Measurements from ENCODE around the gene MUC6. TPM values are rescaled to one million over a fixed set of nuclear protein-coding genes. Genes with fewer than 3 reads are reported as not detected.

The MUC6 gene
- total RNA-seq, 2 donors from 2014 or later: not detected

DNA sequence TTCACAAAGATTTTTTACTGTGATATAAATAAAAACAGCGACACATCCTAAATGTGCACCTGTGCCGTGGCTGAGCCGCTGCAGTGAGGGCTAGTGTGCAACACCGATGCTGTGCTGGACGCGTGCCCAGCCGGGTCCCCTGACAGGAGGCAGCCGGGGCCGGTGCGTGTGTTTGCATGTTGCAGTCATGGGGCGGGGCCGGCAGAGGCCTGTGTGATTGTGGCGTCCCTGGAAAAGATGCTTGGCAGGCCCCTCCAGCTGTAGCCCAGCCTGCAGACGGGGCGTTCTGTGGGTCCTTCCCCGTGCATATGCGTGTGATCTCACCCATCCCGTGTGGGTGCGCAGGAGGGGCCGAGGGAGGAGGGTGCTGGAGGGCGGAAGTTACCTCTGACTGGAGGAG lies 30.6 kb downstream of the MUC6 start:
- intact Hi-C loops (cut with DNase I): no loop called here
- no peak for DNase-seq
- ATAC-seq: no peak

DNA sequence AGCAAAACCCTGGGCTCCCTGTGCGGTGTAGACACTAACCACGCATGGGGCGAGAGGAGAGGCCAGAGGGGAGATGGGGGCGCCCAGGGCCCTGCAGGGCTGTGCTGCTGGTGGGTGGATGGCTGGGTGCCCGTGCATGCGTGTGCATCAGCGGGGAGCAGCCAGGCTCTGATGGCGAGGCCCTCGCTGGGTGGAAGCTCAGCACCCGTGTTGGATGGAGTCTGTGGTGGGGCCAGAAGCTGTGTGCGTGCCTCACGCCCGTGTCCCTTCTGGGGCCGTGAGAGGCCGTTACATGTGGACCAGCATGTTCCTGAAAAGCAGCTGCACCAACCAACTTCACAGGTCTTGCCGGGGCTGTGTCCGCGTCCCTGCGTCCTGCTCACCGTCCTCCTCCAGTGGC lies 33.4 kb downstream of the MUC6 start:
- no peak for ATAC-seq
- intact Hi-C loops (cut with DNase I): no loop called here

DNA sequence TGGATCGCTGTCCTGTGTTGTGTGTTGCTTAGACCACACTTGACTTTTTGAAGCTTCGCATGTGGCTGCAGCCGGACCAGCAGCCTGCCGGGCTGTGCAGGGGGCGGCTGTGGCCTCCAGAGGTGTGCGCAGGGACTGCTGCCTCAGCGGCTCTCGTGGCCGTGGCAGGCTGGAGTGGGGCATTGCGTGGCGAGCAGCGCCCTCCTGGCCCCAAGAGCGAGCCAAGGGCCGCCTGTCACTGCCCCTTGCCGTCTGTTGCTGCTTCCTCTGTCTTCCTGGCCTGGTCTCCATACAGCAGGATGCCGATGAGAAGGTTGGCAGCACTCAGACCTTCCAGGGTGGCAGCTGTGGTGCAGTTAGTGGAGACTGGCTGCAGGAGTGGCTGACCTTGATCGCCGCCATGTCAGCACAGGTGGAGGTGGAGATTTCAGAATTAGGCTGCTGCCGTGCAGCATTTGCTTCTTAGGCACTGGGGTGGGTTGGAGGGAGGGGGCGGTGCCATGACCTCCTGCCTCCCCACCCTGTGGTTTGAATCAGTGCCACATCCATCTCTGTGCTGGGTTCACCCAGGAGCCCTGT lies 34.0 kb downstream of the MUC6 start:
- no peak for ATAC-seq
- no peak for DNase-seq
- intact Hi-C loops (cut with DNase I): no loop called here

More for the DNA sequence above, 33.4 kb downstream of the MUC6 start:
- no peak for DNase-seq

DNA sequence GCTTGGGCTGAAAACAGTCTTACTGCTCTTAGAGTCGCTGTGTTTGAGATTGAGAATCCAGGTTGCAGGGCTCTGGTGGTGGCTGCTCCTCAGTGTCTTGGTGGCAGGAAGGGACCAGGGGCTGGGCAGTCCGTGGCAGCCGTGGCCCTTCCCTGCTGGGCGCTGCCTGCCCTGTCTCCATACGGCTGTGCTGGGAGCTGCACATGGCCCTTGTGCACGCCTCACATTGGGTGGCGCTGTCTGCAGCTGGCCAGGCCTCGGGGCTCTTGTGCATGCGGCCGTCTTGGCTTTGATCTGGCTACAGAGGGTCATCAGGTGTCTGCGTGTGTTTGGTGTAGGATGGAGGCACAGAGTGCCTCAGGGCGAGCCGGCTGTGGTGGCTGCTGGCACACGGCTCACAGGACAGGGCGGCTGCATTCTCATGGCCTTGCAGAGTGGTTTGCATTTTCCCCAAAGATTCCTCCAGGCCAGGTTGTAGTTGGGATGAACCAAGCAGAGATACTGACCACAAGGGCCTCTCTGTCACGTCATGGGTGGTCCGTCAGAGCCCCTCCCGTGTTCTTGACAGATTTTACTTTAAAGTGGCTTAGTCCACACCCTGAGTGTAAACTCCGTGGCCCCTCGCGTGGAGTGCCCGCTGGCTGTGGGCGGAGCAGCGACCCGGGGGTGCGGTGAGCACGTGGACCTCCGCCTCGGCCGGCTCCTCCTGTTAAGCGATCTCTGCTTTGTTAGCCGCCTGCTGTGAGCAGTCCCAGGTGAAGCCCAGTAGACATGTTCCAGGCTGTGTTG lies 34.7 kb downstream of the MUC6 start:
- no peak for DNase-seq
- intact Hi-C loops (cut with DNase I): no loop called here
- no peak for ATAC-seq

DNA sequence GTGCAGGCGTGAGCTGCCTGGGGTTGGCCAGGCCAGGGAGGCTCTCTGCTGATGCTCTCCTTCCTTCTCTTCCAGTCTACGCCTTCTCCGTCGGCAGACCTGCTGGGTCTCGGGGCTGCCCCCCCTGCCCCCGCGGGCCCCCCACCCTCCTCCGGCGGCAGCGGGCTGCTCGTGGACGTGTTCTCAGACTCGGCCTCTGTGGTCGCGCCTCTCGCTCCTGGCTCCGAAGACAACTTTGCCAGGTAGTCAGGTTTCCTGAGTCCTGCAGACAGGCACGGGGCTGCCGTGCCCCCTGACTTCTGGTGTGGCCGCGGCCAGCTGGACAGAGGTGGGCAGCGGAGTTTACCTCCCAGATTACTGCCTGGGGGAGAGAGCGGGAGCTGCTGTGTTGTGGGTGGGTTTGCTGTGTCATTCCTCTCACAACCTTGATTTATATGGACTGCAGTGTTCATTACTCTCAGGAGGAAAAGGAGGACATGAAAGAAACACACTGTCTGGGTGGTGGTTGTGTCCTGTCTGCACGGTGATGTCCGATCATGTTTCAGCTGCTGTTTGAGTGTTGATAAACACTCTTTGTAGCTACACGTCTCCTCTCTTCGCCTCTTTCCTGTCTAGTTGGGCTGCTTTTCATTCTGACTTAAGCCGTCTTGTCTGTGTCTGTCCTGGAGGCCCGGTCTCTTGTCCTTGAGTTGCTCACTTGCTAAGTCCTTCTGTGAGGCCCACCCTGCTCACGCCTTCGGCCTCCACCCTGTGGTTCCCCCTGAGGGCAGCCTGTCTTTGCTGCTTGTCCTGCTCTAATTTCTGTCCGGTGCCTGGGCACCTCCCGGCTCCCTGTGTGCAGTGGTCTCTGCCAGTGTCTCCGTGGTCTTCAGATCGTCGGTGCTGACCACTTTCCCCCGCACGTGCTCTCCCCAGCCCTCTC lies 35.9 kb downstream of the MUC6 start:
- ATAC-seq: no peak
- DNase-seq: no peak
- intact Hi-C loops (cut with DNase I): no loop called here

DNA sequence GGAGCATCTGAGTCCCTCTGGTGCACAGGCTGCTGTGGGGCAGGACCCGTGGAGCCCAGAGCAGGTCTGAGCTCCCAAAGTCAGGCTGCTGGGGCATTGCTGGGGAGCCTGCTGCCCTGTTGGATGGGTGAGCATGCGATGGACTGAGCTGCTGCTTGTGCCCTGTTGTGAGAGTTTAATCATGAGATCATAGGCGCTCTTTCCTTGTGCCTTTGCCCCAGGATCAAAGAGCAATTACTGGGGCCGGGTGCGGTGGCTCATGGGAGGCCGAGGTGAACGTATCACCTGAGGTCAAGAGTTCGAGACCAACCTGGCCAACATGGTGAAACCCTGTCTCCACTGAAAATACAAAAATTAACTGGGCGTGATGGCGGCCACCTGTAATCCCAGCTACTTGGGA lies 37.5 kb downstream of the MUC6 start:
- intact Hi-C loops (cut with DNase I): no loop called here
- ATAC-seq (no peak), DNase-seq (no peak)

DNA sequence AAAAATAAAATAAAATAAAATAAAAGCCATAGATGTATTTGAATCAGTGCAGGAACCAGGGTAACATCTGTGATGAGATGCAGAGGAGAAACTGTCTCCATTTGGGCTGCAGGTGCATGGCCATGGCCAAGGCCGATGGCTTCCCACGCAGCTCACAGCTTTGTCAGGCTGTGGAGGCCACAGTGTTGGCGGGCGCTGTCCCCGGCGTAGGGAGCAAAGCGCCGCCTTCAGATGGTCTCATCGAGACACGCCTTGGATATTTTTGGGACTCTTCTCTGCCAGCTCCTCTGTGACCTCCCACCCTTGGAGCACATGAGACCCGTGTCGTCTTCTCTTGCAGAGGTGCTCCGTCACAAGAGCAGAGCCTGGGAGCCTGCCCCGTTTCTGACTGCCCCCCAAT lies 38.6 kb downstream of the MUC6 start:
- no peak for DNase-seq

DNA sequence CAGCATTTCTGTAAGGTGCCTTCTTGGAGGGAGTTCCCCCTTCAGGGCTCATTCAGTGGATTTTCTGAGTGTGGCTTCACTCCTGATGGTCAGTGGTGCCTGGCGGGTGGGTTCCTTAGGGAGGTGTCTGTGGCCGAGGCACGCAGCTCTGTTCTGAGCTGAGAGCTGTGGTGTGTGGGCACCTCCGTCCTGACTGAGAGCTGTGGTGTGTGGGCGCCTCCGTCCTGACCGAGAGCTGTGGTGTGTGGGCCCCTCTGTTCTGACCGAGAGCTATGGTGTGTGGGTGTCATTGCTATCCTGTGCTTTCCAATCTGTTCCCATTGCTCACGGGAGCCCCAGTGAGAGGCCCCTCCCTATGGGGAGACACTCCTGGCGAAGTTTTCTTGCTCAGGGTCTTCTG lies 39.8 kb downstream of the MUC6 start:
- DNase-seq: no peak
- no peak for ATAC-seq
- intact Hi-C loops (cut with DNase I): no loop called here

More for the DNA sequence above, 38.6 kb downstream of the MUC6 start:
- ATAC-seq: peak; percentile 36 to 60
- intact Hi-C loops (cut with DNase I): no loop called here

DNA sequence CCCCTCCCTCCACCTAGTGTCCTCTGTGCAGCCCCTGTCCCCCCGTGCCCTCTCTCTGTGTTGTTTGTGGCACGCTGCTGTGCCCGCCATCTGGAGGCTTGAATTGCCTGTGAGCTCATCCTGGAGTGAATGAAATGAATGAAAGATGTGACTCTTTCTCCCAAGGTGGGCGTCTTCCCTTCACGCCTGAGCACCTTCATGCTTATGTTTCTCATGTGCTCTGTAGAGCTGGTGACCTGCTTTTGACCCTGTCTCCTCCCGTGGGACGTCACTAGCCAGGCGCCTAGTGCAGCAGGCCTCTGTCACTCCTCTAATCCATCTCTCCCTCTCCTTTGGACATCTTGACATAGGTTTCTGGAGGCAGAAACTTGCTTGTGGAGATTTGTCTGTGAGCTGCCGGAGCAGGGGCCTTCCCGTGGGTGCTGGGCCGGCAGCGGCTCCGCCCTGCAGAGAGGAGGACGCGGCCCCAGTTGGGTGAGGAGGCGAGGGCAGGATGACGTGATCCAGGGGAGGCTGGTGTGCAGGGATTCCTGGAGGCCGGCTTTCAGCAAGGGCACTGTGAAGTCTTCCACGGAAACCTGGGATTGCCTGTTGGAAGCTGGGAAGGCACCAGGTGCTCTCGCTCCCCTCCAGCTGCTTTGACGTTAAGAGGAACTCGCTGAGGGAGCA lies 40.6 kb downstream of the MUC6 start:
- intact Hi-C loops (cut with DNase I): no loop called here

DNA sequence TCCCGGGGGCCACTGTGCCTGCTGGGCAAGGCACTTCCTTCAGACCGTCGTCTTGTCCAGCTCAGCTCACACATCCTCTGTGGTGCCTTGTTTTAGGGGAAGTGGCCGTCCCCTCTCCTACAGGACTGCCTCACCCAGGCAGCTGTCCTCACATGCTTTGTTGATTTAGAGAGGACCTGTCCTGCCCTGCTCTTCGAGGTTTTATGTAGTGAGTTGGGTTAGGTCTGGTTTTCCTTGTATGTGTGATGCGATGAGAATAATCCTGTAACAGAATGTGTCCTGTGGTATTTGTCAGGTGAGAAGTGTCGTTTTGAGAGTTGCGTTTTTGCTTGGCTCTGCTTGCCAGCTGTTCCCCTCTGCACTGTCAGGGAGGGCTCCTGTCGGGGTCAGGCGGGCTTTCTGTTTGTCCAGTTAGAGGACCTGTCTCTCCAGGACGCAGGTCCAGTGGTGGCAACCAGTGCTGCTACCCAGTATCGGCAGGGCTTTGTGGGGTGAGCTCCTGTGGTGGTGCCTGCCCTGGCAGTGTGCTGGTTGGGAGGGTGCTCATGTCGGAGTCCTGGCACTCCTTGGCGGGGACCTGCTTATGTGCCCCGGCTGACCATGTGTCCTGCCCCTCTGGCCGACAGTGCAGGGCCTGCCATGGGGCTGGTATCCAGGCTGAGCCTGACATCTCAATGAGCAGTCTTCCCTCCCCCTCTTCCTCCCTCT lies 41.3 kb downstream of the MUC6 start:
- ATAC-seq: no peak
- no peak for DNase-seq
- intact Hi-C loops (cut with DNase I): no loop called here

More for the DNA sequence above, 40.6 kb downstream of the MUC6 start:
- ATAC-seq (peak in 1 of 2 donors; percentile 82), DNase-seq (no peak)

DNA sequence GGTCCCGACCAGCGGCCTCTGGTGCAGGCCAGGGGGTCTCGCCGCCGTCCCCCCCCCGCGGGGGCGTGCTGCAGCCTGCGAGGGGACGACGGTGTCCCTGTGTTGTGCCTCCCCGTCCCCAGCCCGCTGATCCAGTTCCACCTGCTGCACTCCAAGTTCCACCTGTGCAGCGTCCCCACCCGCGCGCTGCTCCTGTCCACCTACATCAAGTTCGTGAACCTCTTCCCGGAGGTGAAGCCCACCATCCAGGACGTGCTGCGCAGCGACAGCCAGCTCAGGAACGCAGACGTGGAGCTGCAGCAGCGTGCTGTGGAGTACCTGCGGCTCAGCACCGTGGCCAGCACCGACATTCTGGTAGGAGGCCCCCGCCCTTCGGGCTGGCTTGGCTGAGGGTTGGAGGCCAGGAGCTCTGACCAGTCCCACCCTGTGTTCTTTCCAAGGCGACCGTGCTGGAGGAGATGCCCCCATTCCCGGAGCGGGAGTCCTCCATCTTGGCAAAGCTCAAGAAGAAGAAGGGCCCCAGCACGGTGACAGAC lies 42.8 kb downstream of the MUC6 start:
- ATAC-seq (no peak), DNase-seq (no peak)
- intact Hi-C loops (cut with DNase I): no loop called here

DNA sequence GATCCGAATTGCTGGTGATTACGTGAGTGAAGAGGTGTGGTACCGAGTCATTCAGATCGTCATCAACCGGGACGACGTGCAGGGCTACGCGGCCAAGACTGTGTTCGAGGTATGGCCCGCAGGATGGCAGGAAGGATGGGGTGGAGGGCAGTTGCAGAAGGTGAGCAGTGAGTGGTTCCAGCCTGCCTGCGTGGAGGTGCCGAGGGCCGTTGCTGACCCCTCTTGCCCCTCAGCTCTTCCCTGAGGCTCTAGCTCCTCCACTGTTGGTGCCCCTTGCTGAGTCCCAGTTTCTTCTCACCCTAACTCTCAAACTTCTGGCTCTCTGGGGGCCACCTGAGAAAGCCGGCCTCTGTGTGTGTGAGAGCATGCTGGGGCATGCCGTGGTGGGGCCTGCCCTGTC lies 43.9 kb downstream of the MUC6 start:
- intact Hi-C loops (cut with DNase I): no loop called here
- DNase-seq: no peak
- ATAC-seq: no peak

DNA sequence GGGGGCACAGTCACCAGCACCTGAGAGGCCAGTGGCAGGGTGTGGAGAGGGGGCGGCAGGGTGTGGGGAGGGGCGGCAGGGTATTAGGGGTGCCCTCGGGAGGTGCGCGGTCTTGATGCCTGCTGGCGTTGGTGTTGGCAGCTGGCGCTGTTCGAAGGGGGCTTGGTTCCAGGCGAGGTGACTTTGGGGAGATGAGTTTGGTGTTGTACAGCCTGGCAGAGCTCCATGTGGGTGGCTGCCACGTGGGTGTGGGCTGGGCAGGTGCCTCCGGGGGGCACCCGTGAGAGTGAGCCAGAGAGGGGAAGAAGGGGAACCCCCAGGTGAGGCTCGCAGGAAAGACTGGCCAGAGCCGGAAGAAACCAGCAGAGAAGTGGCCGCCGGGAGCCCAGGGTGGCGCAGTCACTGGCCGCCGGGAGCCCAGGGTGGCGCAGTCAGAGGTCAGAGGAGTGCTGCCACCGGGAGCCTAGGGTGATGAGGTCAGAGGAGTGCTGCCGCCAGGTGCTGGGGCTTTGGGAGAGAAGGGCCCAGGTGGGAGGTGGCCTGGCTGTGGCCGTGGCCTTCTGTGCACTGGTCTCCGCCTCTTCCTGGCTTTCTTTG lies 44.7 kb downstream of the MUC6 start:
- no peak for ATAC-seq
- intact Hi-C loops (cut with DNase I): no loop called here
- DNase-seq: no peak

DNA sequence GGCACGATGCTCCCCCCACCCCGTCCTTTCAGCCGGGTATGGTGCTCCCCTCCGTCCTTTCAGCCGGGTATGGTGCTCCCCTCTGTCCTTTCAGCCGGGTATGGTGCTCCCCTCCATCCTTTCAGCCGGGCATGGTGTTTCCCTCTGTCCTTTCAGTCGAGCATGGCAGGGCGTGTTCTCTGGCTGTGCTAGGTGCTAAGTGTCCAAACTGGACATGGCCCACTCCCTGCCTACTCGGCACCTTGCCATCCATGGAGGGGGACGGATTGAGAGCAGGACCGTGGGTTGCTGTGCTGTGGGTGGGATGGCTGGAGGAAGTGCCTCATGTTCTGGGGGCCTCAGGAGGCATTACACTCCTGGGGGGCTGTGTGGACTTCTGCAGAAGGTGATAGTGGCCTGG lies 45.5 kb downstream of the MUC6 start:
- intact Hi-C loops (cut with DNase I): no loop called here
- ATAC-seq (no peak), DNase-seq (no peak)

DNA sequence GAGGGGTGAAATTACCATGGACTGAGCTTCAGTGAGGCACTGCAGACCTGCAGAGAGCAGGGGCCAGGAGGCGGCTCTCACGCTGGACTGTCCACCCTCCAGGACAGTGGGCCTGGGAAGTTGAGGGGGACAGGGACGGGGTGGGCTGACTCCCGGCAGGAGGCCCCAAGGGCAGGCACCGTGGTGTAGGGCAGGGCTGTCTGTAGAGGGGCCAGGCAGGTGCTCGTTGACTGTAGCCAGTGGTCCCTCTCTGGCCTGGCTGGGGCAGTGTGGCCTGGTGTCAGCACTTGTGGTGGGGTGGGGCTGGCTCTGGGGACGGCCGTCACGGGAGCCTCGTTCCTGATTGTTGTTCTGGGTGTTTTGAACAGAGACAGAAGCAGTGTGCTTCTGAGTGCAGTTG lies 46.4 kb downstream of the MUC6 start:
- intact Hi-C loops (cut with DNase I): no loop called here
- ATAC-seq (no peak), DNase-seq (no peak)

DNA sequence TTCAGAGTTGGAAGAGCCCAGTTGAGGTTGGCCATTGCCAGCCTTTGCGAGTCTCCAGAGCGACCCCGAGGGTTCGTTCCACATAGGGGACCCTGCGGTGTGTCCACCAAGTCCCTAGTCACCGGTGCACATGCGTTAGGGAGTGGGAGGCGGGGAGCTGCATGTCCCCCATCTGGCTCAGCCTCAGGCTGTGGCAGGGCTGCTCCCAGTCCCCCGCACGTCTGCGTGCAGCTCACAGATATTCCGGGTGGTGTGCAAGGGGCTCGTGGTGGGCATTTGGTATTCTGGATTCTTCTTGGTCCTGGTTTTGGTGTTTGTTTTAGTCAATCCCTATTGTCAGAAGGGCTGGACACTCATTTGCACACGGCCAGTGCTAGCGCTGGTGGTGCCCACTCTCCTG lies 48.8 kb downstream of the MUC6 start:
- DNase-seq: no peak
- no peak for ATAC-seq
- intact Hi-C loops (cut with DNase I): no loop called here

DNA sequence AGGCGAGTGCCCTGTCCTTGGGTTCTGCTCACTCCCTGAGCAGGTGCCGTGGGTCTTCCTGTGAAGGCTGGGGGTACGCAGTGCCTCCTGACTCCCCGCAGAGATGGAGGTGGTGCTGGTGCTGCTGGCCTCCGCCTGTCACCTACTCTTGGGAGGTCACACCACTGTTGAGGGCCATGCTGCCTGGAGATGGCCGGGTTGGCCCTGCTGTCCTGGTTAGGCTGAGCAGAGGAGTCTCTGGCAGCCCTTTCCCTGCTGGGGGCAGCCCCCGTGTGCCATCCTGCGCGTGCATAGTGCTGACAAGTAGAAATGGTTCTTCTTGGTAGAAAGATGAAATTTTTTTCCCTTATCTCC lies 49.6 kb downstream of the MUC6 start:
- ATAC-seq: no peak
- intact Hi-C loops (cut with DNase I): no loop called here

DNA sequence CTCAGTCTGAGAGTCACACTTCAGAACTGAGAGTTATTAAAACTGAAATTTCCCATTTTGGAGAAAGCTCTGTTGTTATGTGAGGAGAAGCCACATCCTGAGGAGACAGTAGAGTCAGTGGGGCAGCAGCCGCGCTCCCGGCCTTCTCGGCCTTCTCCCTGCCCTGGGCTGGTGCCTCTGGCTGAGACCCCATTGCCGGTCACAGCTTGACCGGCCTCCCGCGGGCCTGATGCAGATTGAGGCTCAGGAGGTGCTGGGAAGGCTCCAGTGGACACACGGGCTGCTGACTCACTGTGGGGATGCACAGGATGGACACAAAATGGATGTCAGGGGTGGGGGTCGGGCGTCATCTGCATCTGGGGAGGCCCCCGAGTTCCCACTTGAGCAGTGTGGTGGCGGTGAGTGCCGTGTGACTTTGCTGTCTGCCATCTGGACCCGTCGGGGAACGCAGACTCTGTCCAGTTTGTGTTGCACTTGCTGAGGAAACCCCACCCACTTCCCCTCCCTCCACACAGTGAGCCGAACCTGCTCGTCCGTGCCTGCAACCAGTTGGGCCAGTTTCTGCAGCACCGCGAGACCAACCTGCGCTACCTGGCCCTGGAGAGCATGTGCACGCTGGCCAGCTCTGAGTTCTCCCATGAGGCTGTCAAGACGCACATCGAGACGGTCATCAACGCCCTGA lies 50.1 kb downstream of the MUC6 start:
- no peak for DNase-seq
- peak in 1 of 2 donors; percentile 9 for ATAC-seq
- intact Hi-C loops (cut with DNase I): no loop called here

More for the DNA sequence above, 49.6 kb downstream of the MUC6 start:
- no peak for DNase-seq
